ENCODE data around the gene SHC2. TPM values are rescaled to one million over a fixed set of nuclear protein-coding genes. Genes with fewer than 3 reads are reported as not detected.

The SHC2 gene
- total and polyA plus RNA-seq, 2 experiments from 2014 or later, result 50.8 to 111 TPM

GRCh38 chr19:493391-494170 is 32.7 kb upstream of the SHC2 start:
- H3K27me3 ChIP-seq, result peaks cover 14% of the 10 kb centered on the region
- no peaks in the 10 kb centered on the region for H4K20me1 ChIP-seq (ENCODE audit: insufficient read depth, poor library complexity, severe bottlenecking)
- no peak overlapping the region for H3K4me3 ChIP-seq
- H3K79me2 ChIP-seq, result no peaks in the 10 kb centered on the region
- no peak for TF ChIP-seq EZH2phosphoT487 (IDR thresholded peaks at IDR 0.05; ENCODE audit: low read depth, severe bottlenecking, unreplicated experiment)
- TF ChIP-seq, protein P1, sequence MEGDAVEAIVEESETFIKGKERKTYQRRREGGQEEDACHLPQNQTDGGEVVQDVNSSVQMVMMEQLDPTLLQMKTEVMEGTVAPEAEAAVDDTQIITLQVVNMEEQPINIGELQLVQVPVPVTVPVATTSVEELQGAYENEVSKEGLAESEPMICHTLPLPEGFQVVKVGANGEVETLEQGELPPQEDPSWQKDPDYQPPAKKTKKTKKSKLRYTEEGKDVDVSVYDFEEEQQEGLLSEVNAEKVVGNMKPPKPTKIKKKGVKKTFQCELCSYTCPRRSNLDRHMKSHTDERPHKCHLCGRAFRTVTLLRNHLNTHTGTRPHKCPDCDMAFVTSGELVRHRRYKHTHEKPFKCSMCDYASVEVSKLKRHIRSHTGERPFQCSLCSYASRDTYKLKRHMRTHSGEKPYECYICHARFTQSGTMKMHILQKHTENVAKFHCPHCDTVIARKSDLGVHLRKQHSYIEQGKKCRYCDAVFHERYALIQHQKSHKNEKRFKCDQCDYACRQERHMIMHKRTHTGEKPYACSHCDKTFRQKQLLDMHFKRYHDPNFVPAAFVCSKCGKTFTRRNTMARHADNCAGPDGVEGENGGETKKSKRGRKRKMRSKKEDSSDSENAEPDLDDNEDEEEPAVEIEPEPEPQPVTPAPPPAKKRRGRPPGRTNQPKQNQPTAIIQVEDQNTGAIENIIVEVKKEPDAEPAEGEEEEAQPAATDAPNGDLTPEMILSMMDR (IDR thresholded peaks at IDR 0.05; ENCODE audit: poor library complexity), result no peak
- no peak for TF ChIP-seq EZH2 (IDR thresholded peaks at IDR 0.05; ENCODE audit: borderline replicate concordance)
- H3K9me2 ChIP-seq (replicated peaks; ENCODE audit: insufficient read depth), result no peaks in the 10 kb centered on the region
- no peak overlapping the region for H2AFZ ChIP-seq
- H3K4me2 ChIP-seq, result no peak overlapping the region
- H3K4me1 ChIP-seq (ENCODE audit: insufficient read depth), result peaks cover 6% of the 10 kb centered on the region
- H3K9me3 ChIP-seq (ENCODE audit: low read depth), result no peaks in the 10 kb centered on the region
- 86% methylated on average over 19 of the region's 23 CpGs for WGBS (ENCODE audit: low lambda C conversion rate, missing lambda C conversion rate)
- H3K27ac ChIP-seq, result no peak overlapping the region
- H3K36me3 ChIP-seq (replicated peaks; ENCODE audit: insufficient read depth, low read depth), result no peaks in the 10 kb centered on the region
- DNase-seq (ENCODE audit: low spot score), result peak; percentile 5

DNA sequence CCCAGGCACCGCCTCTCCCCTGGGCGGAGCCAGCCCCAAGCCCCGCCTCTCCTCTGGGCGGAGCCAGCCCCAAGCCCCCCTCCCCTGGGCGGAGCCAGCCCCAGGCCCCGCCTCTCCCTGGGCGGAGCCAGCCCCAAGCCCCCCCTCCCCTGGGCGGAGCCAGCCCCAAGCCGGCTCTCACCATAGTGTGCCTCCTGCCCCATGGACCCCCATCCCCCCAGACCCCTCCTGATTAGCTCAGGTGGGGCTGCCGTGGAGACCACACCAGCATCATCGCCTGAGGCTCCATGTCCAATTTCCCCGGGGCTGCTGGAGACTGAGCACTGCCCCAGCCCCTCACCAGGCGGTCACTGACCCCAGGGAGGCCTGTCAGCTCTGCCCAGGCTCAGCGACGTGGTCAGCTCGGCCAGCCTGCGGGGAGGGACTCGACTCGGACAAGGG is 31.3 kb upstream of the SHC2 start:
- no peaks in the 10 kb centered on the region for H3K9me3 ChIP-seq (ENCODE audit: low read depth)
- TF ChIP-seq, protein P1 (IDR thresholded peaks at IDR 0.05; ENCODE audit: poor library complexity), result no peak
- TF ChIP-seq EZH2phosphoT487 (IDR thresholded peaks at IDR 0.05; ENCODE audit: low read depth, severe bottlenecking, unreplicated experiment) (no peak), EZH2 (IDR thresholded peaks at IDR 0.05; ENCODE audit: borderline replicate concordance) (no peak)
- no peaks in the 10 kb centered on the region for H3K79me2 ChIP-seq
- H2AFZ ChIP-seq, result no peak overlapping the region
- no peaks in the 10 kb centered on the region for H3K36me3 ChIP-seq (replicated peaks; ENCODE audit: insufficient read depth, low read depth)
- H3K9me2 ChIP-seq (replicated peaks; ENCODE audit: insufficient read depth), result no peaks in the 10 kb centered on the region
- DNase-seq (ENCODE audit: low spot score), result peak; percentile 33
- H3K4me3 ChIP-seq, result no peak overlapping the region
- H3K27me3 ChIP-seq, result peaks cover 5% of the 10 kb centered on the region
- WGBS (ENCODE audit: low lambda C conversion rate, missing lambda C conversion rate), result 80% methylated on average over 12 of the region's 19 CpGs
- no peak overlapping the region for H3K27ac ChIP-seq
- H3K4me1 ChIP-seq (ENCODE audit: insufficient read depth), result peaks cover 12% of the 10 kb centered on the region
- H3K4me2 ChIP-seq, result no peak overlapping the region
- H4K20me1 ChIP-seq (ENCODE audit: insufficient read depth, poor library complexity, severe bottlenecking), result no peaks in the 10 kb centered on the region

DNA sequence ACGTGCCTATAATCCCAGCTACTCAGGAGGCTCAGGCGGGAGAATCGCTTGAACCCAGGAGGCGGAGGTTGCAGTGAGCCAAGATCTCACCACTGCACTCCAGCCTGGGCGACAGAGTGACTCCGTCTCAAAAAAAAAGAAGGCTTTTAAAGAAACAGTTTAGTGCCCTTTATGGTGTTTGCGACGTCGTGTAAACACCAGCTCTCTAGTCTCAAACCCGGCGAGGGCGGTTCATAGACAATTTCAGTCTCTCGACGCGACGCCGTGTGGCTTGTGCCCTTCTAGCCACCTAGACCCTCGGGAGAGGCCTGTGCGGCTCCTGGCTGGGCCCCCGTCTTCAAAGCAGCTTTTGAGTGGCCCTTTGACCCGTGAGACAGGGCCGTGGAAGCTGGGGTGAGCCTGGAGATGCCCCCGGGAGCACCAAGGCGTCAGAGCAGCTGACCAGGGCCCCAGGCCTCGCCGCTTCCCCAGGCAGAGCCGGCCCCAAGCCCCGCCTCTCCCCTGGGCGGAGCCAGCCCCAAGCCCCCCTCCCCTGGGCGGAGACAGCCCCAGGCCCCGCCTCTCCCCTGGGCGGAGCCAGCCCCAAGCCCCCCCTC is 30.4 kb upstream of the SHC2 start:
- Histone ChIP-seq H3K9me2 (replicated peaks; ENCODE audit: insufficient read depth) (no peaks in the 10 kb centered on the region), H3K9me3 (ENCODE audit: low read depth) (no peaks in the 10 kb centered on the region), H3K79me2 (no peaks in the 10 kb centered on the region), H4K20me1 (ENCODE audit: insufficient read depth, poor library complexity, severe bottlenecking) (no peaks in the 10 kb centered on the region), H2AFZ (no peak overlapping the region), H3K27ac (no peak overlapping the region), H3K36me3 (replicated peaks; ENCODE audit: insufficient read depth, low read depth) (no peaks in the 10 kb centered on the region), H3K27me3 (peaks cover 4% of the 10 kb centered on the region), H3K4me1 (ENCODE audit: insufficient read depth) (peaks cover 12% of the 10 kb centered on the region), H3K4me2 (no peak overlapping the region), H3K4me3 (no peak overlapping the region)
- peak; percentile 26 for DNase-seq (ENCODE audit: low spot score)
- TF ChIP-seq EZH2 (IDR thresholded peaks at IDR 0.05; ENCODE audit: borderline replicate concordance), result no peak
- TF ChIP-seq EZH2phosphoT487 (IDR thresholded peaks at IDR 0.05; ENCODE audit: low read depth, severe bottlenecking, unreplicated experiment), result no peak
- TF ChIP-seq, protein P1 (IDR thresholded peaks at IDR 0.05; ENCODE audit: poor library complexity), result no peak
- 87% methylated on average over 23 of the region's 32 CpGs for WGBS (ENCODE audit: low lambda C conversion rate, missing lambda C conversion rate)

Measured in hepatocyte (in vitro differentiated cells).